ENCODE measurements around the gene RAPGEF3.

RAPGEF3 gene

DNA sequence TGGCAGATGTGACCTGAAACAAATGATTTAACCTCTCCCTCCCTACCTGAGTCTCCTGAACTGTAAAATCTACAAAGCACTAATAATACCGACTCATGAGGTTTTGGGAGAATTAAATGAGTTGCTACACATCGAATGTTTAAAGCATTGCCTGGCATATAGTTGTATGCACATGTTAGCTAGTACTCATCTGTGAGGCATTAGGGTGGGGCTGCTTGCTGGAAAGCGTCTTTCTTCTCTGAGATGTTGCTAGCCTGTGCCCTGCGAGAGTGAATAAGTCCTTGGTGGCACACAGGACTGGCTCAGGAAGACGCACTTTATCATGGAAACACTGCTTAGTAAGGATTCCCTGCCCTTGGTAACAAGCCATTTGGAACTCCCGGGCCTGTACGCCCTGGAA lies 6.1 kb downstream of the RAPGEF3 start:
- no peak for TF ChIP-seq CTCF (conservative IDR thresholded peaks at IDR 0.05)
- H3K27ac ChIP-seq: peak overlapping the region; percentile 78

DNA sequence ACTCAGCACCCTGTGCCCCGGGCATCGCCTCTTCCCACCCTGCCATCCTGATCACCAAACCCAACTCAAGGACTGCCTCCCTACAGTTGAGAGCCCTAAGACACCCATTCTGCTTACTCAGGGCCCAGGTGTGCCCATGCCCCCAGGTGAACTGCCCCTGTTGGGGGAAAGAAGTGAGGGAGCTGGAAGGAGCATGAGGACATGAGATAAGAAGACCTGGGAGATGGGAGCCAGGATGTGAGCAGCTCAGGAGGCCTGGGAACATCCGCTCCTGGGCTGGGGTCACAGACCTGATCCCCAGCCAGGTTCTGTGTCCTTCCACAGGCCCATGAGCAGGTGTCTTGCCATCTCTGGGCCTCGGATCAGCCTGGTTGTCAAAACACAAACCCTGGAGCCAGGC lies 6.6 kb downstream of the RAPGEF3 start:
- TF ChIP-seq CTCF (conservative IDR thresholded peaks at IDR 0.05): no peak

GRCh38 chr12:47751561-47751960 lies 7.1 kb downstream of the RAPGEF3 start:
- TF ChIP-seq CTCF (conservative IDR thresholded peaks at IDR 0.05): no peak
- peak overlapping the region; percentile 78; the same call in 1 of the 2 replicates for H3K27ac ChIP-seq

More for the DNA sequence above, 6.6 kb downstream of the RAPGEF3 start:
- H3K27ac ChIP-seq: peak overlapping the region; percentile 78

DNA sequence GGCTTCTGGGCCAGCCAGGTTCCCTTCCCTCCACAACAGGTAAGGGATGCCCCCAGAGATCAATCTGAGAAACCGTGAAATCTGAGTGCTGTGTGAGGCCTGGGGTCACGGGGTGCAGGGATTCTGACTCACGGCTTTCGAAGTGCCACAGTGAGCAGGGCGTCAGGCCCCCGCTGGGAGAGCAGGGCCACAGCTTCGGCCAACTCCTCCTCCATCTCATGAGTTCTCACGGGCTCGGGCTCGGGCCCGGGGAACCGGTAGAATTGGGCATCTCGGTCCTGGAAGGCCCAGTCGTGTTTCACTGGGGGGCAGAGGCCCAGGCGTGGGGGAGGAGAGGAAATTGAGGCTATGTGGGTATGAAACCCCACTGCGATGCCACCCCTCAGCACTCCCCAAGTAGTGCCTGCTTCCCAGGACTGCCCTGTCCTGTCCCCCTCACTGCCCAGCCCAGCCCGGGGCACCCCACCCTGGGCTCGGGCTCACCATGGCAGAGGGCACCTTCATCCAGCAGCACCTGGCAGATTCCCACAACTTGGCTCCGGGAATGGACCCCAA lies 7.7 kb downstream of the RAPGEF3 start:
- H3K27ac ChIP-seq: peak overlapping the region; percentile 78; the same call in 1 of the 2 replicates
- TF ChIP-seq CTCF (conservative IDR thresholded peaks at IDR 0.05): no peak

DNA sequence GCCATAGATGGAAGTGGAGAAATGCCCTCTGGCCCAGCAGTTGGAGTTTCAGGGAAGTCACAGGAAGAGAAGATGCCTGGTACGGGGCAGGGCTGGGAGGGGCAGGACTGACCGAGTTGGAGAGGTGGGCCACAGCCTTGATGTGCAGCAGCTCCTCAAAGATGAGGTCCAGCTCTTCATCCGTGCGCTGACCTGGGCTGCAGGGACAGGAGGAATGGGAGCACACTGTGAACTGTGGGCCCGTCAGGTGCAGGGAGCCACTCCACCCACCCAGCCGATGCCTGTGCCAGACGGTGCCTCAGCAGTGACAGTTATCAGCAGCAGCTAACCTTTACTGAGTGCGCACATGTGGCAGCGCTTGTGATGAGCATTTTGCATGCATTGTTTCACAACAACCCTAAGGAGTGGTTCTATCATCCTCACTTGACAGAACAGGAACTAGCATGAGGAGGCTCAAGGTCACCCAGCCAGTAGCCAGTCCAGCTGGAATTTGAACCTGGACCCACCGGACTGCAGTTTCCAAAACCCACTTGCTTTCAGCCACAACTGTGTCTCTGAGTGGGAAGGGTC lies 8.4 kb downstream of the RAPGEF3 start:
- no peak for TF ChIP-seq CTCF (conservative IDR thresholded peaks at IDR 0.05)
- H3K27ac ChIP-seq: no peak overlapping the region; the same call in 1 of the 2 replicates

DNA sequence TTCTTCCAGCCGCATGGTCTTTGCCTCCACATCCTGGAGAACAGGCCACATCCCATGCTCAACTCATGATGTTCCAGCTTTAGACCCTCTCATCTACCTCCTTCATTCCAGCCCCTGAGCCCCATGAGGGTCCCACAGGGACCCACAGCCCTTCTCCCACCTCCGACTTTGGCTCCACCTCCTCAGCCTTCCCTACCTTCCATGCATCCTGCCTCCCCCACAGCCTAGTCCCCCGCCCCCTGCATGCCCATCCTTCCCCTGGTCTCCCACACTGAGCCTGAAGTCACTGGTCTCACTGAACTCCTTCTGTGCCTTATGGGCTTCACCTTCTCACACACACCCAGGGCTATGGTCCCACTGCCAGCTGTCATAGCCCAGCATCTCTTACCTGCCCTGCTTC lies 9.8 kb downstream of the RAPGEF3 start:
- TF ChIP-seq CTCF (conservative IDR thresholded peaks at IDR 0.05): no peak
- no peak overlapping the region for H3K27ac ChIP-seq

DNA sequence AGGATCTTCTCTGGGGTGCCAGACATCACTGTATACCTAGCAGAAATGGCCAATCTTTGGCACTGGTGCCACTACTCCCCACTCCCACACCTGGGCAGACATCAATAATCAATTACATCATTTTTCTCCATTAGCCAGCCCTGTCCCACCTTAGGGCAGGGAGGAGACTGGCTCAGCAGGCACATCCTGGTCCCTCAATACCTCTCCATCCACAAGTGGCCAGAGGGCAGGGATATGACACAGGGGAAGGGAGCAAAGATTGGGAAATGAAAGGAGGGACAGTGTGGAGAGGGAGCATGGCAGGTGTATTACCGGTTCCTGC lies 10.2 kb downstream of the RAPGEF3 start:
- no peak for TF ChIP-seq CTCF (conservative IDR thresholded peaks at IDR 0.05)
- H3K27ac ChIP-seq: no peak overlapping the region

Data from VCaP (cell line).